Measurements from ENCODE around the gene MUL1. TPM values are rescaled to one million over a fixed set of nuclear protein-coding genes. Genes with fewer than 3 reads are reported as not detected.

MUL1 gene
- total RNA-seq, 1 donor from 2014 or later, result 45.0 TPM

GRCh38 chr1:20508411-20508771, 440 bp upstream of the MUL1 start:
- Histone ChIP-seq H3K27ac (replicated peaks) (peak overlapping the region; percentile 94), H3K27me3 (ENCODE audit: low read depth) (peaks cover 25% of the 10 kb centered on the region), H3K36me3 (peaks cover 30% of the 10 kb centered on the region), H3K4me1 (peaks cover 54% of the 10 kb centered on the region), H3K4me3 (peak overlapping the region; percentile 94), H3K9me3 (replicated peaks) (no peaks in the 10 kb centered on the region)
- no peak for DNase-seq
- intact Hi-C loops (cut with micrococcal nuclease), result no loop called here
- TF ChIP-seq, protein P1, sequence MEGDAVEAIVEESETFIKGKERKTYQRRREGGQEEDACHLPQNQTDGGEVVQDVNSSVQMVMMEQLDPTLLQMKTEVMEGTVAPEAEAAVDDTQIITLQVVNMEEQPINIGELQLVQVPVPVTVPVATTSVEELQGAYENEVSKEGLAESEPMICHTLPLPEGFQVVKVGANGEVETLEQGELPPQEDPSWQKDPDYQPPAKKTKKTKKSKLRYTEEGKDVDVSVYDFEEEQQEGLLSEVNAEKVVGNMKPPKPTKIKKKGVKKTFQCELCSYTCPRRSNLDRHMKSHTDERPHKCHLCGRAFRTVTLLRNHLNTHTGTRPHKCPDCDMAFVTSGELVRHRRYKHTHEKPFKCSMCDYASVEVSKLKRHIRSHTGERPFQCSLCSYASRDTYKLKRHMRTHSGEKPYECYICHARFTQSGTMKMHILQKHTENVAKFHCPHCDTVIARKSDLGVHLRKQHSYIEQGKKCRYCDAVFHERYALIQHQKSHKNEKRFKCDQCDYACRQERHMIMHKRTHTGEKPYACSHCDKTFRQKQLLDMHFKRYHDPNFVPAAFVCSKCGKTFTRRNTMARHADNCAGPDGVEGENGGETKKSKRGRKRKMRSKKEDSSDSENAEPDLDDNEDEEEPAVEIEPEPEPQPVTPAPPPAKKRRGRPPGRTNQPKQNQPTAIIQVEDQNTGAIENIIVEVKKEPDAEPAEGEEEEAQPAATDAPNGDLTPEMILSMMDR (IDR thresholded peaks at IDR 0.05; ENCODE audit: borderline replicate concordance), result no peak

- peak overlapping the region; percentile 94 for H3K27ac ChIP-seq (replicated peaks)
- H3K4me3 ChIP-seq, result peak overlapping the region; percentile 94
- no peak for DNase-seq
- peaks cover 55% of the 10 kb centered on the region for H3K4me1 ChIP-seq
- peaks cover 41% of the 10 kb centered on the region for H3K36me3 ChIP-seq
- TF ChIP-seq, protein P1 (IDR thresholded peaks at IDR 0.05; ENCODE audit: borderline replicate concordance), result no peak
- intact Hi-C loops (cut with micrococcal nuclease), result no loop called here
- H3K9me3 ChIP-seq (replicated peaks), result no peaks in the 10 kb centered on the region
- H3K27me3 ChIP-seq (ENCODE audit: low read depth), result peaks cover 13% of the 10 kb centered on the region
Observed at GRCh38 chr1:20507248-20507563, 745 bp downstream of the MUL1 start.

DNA sequence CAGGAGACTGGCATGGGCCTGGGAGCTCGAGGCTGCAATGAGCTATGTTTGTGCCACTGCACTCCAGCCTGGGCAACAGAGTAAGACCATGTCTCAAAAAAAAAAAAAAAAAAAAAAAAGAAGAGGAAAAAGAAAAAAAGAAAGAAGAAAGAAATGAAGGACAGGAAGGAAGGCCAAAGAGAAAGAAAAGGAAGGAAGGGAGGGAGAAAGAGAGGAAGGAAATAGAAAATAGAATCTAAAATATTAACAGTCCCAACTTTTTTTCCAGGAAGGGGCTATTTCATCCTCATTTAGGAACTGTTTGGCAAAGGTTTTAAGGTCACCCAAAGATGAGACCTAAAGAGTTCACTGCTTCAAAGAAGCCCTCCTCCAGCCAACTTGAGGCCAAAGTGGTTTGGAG, 2.5 kb downstream of the MUL1 start:
- peaks cover 55% of the 10 kb centered on the region for H3K4me1 ChIP-seq
- peaks cover 59% of the 10 kb centered on the region for H3K36me3 ChIP-seq
- DNase-seq, result no peak
- H3K27me3 ChIP-seq (ENCODE audit: low read depth), result no peaks in the 10 kb centered on the region
- H3K27ac ChIP-seq (replicated peaks), result no peak overlapping the region
- H3K4me3 ChIP-seq, result peak overlapping the region; percentile 94
- no peaks in the 10 kb centered on the region for H3K9me3 ChIP-seq (replicated peaks)
- TF ChIP-seq, protein P1 (IDR thresholded peaks at IDR 0.05; ENCODE audit: borderline replicate concordance), result no peak
- intact Hi-C loops (cut with micrococcal nuclease), result no loop called here

DNA sequence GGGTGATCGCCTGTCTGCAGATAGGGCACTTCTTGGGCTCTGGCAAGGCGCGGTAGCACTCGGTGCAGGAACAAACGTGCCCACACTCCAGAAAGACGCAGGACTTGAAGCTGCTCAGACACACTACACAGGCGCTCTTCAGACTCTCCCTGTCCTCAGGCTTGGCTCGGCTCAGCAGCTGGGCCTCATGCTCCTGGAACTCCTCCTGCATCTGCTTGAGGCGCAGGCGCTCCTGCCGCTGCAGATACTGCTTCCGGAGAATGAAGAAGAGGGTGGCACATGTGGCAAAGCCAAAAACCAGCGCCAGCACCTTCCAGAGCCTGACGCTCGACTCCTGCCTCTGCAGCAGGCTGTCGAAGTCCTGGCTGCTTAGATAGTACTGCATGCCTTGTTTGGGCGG, 7.2 kb downstream of the MUL1 start:
- DNase-seq, result no peak
- TF ChIP-seq, protein P1 (IDR thresholded peaks at IDR 0.05; ENCODE audit: borderline replicate concordance), result no peak
- Histone ChIP-seq H3K4me3 (no peak overlapping the region), H3K36me3 (peaks cover 73% of the 10 kb centered on the region), H3K27ac (replicated peaks) (no peak overlapping the region), H3K4me1 (peaks cover 25% of the 10 kb centered on the region), H3K9me3 (replicated peaks) (no peaks in the 10 kb centered on the region), H3K27me3 (ENCODE audit: low read depth) (no peaks in the 10 kb centered on the region)
- intact Hi-C loops (cut with micrococcal nuclease), result no loop called here

DNA sequence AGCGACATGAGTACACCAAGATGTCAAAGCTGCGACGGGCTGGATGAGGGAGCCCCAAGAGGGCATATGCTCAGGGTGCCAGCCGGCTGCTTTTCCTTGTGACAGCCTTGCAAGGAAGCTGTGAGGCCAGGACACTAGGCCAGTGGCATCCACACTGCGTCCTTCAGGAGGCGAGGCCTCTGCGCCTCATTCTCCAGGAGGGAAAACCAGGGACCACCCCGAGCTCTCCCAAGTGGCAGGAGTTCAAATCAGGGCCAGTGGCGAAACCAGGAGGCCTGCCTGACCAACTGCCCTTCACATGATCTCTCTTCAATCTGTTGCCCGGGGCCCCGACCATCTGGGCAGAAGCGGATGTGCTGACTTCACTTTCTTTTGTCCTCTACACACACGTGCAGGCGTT, 8.2 kb downstream of the MUL1 start:
- Histone ChIP-seq H3K36me3 (peaks cover 63% of the 10 kb centered on the region), H3K4me3 (no peak overlapping the region), H3K4me1 (peaks cover 17% of the 10 kb centered on the region), H3K9me3 (replicated peaks) (no peaks in the 10 kb centered on the region), H3K27me3 (ENCODE audit: low read depth) (no peaks in the 10 kb centered on the region), H3K27ac (replicated peaks) (no peak overlapping the region)
- intact Hi-C loops (cut with micrococcal nuclease), result no loop called here
- TF ChIP-seq, protein P1 (IDR thresholded peaks at IDR 0.05; ENCODE audit: borderline replicate concordance), result no peak
- DNase-seq, result no peak

DNA sequence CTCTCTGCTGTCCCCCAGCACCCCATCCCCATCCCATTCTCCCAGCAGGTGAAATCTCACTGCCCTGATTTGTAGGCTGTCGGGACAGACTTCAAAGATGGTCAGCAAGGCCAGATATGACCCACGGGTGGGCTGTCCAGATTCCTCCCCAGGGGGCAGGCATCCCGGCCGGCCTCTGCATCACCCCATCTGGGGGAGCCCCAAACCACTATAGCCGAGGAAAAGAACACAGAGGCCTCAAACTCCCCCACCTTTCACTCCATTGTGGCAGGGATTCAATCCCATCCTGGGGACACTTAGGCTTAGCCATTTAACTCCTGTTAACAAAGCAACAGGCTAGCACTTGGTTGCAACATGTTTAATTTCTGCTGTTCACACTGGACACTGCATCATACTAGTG, 8.8 kb downstream of the MUL1 start:
- Histone ChIP-seq H3K27ac (replicated peaks) (no peak overlapping the region), H3K4me3 (no peak overlapping the region), H3K4me1 (peaks cover 17% of the 10 kb centered on the region), H3K9me3 (replicated peaks) (no peaks in the 10 kb centered on the region), H3K27me3 (ENCODE audit: low read depth) (no peaks in the 10 kb centered on the region), H3K36me3 (peaks cover 58% of the 10 kb centered on the region)
- intact Hi-C loops (cut with micrococcal nuclease), result no loop called here
- DNase-seq, result no peak
- TF ChIP-seq, protein P1 (IDR thresholded peaks at IDR 0.05; ENCODE audit: borderline replicate concordance), result no peak

Data from left ventricle myocardium inferior (tissue), 1 donor.